ENCODE data around the gene AMPH. TPM values are rescaled to one million over a fixed set of nuclear protein-coding genes. Genes with fewer than 3 reads are reported as not detected.

AMPH gene
- total RNA-seq, 1 experiment from 2014 or later: 9.0 TPM

DNA sequence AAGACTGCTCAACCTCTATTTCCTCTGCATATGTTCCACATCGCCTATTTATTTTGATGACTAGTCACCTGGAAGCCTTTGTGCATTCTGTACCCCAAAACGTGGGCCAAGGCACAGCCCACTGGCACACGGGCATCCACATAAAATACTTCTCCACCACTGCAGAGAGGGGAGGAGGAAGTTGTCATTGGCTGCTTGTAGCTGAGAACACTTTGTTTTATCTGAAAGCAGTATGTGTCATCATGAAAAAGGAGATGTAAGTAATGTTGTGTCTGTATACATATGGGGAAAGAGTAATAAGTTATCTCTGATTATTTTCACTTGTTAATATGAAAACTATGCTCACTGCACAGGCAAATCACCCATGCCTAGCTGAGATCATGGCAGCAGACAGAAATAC, 48.2 kb upstream of the AMPH start (continued):
- TF ChIP-seq NR2C2 (CRISPR knock-in tag; IDR thresholded peaks at IDR 0.05): no peak

GRCh38 chr7:38678698-38679054, 47.5 kb upstream of the AMPH start:
- ChIA-PET POLR2A (no interaction called here), CTCF (interaction anchor here (1.3 to 1.4 kb wide), 2 partner anchors 18 to 245 kb away, joined by 3 read pairs; no protein-coding TSS in a partner anchor)
- Mint-ChIP-seq H3K4me3 (no peak overlapping the region), H3K27ac (no peak overlapping the region), H3K36me3 (no peaks in the 10 kb centered on the region), H3K27me3 (ENCODE audit: low read depth) (no peaks in the 10 kb centered on the region; the same call in 1 of the 2 replicates), H3K9me3 (no peaks in the 10 kb centered on the region), H3K4me1 (peaks cover 15% of the 10 kb centered on the region)
- ATAC-seq: no peak
- no peak for TF ChIP-seq RELA (CRISPR knock-in tag; IDR thresholded peaks at IDR 0.05; ENCODE audit: borderline replicate concordance)
- no peak for TF ChIP-seq CREB1 (CRISPR knock-in tag; IDR thresholded peaks at IDR 0.05)
- TF ChIP-seq IRF2 (CRISPR knock-in tag; IDR thresholded peaks at IDR 0.05; ENCODE audit: borderline replicate concordance, low read depth): no peak
- no peak for TF ChIP-seq FOXJ3 (CRISPR knock-in tag; IDR thresholded peaks at IDR 0.05; ENCODE audit: borderline replicate concordance)
- TF ChIP-seq KAT7 (CRISPR knock-in tag; IDR thresholded peaks at IDR 0.05; ENCODE audit: borderline replicate concordance): no peak
- TF ChIP-seq, protein P1, sequence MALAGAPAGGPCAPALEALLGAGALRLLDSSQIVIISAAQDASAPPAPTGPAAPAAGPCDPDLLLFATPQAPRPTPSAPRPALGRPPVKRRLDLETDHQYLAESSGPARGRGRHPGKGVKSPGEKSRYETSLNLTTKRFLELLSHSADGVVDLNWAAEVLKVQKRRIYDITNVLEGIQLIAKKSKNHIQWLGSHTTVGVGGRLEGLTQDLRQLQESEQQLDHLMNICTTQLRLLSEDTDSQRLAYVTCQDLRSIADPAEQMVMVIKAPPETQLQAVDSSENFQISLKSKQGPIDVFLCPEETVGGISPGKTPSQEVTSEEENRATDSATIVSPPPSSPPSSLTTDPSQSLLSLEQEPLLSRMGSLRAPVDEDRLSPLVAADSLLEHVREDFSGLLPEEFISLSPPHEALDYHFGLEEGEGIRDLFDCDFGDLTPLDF (CRISPR knock-in tag; IDR thresholded peaks at IDR 0.05): no peak
- TF ChIP-seq, protein P2, sequence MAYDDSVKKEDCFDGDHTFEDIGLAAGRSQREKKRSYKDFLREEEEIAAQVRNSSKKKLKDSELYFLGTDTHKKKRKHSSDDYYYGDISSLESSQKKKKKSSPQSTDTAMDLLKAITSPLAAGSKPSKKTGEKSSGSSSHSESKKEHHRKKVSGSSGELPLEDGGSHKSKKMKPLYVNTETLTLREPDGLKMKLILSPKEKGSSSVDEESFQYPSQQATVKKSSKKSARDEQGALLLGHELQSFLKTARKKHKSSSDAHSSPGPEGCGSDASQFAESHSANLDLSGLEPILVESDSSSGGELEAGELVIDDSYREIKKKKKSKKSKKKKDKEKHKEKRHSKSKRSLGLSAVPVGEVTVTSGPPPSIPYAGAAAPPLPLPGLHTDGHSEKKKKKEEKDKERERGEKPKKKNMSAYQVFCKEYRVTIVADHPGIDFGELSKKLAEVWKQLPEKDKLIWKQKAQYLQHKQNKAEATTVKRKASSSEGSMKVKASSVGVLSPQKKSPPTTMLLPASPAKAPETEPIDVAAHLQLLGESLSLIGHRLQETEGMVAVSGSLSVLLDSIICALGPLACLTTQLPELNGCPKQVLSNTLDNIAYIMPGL (CRISPR knock-in tag; IDR thresholded peaks at IDR 0.05): no peak
- no peak for TF ChIP-seq NFATC4 (CRISPR knock-in tag; IDR thresholded peaks at IDR 0.05)
- DNase-seq (ENCODE audit: low spot score): no peak

- no peak for TF ChIP-seq CREM (CRISPR knock-in tag; IDR thresholded peaks at IDR 0.05)
- TF ChIP-seq FOXP1 (CRISPR knock-in tag; IDR thresholded peaks at IDR 0.05; ENCODE audit: borderline replicate concordance): no peak
- TF ChIP-seq AR (CRISPR knock-in tag; IDR thresholded peaks at IDR 0.05): no peak
- no peak for TF ChIP-seq NR2C2 (CRISPR knock-in tag; IDR thresholded peaks at IDR 0.05)
- no peak for TF ChIP-seq JUN (CRISPR knock-in tag; IDR thresholded peaks at IDR 0.05)
- no peak for TF ChIP-seq ATF6 (CRISPR knock-in tag; IDR thresholded peaks at IDR 0.05)
- TF ChIP-seq, protein P3, sequence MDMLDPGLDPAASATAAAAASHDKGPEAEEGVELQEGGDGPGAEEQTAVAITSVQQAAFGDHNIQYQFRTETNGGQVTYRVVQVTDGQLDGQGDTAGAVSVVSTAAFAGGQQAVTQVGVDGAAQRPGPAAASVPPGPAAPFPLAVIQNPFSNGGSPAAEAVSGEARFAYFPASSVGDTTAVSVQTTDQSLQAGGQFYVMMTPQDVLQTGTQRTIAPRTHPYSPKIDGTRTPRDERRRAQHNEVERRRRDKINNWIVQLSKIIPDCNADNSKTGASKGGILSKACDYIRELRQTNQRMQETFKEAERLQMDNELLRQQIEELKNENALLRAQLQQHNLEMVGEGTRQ (CRISPR knock-in tag; IDR thresholded peaks at IDR 0.05): no peak
- TF ChIP-seq JAZF1 (CRISPR knock-in tag; IDR thresholded peaks at IDR 0.05): no peak
- TF ChIP-seq, protein P4, sequence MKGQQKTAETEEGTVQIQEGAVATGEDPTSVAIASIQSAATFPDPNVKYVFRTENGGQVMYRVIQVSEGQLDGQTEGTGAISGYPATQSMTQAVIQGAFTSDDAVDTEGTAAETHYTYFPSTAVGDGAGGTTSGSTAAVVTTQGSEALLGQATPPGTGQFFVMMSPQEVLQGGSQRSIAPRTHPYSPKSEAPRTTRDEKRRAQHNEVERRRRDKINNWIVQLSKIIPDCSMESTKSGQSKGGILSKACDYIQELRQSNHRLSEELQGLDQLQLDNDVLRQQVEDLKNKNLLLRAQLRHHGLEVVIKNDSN (CRISPR knock-in tag; IDR thresholded peaks at IDR 0.05): no peak
- no peak for TF ChIP-seq ZNF121 (CRISPR knock-in tag; IDR thresholded peaks at IDR 0.05)
- TF ChIP-seq RORB (CRISPR knock-in tag; IDR thresholded peaks at IDR 0.05): no peak
- Mint-ChIP-seq H3K27ac (no peak overlapping the region), H3K4me1 (peaks cover 15% of the 10 kb centered on the region), H3K36me3 (no peaks in the 10 kb centered on the region), H3K27me3 (ENCODE audit: low read depth) (no peaks in the 10 kb centered on the region; the same call in 1 of the 2 replicates), H3K9me3 (no peaks in the 10 kb centered on the region), H3K4me3 (no peak overlapping the region)
- DNase-seq (ENCODE audit: low spot score) (no peak), ATAC-seq (no peak)
- POLR2A ChIA-PET: no interaction called here
- CTCF ChIA-PET: interaction anchor here (1.2 to 1.3 kb wide), 2 partner anchors 18 to 310 kb away, joined by 3 read pairs; no protein-coding TSS in a partner anchor
These were observed 47.0 kb upstream of the AMPH start for GRCh38 chr7:38677981-38678697.
